ENCODE data around the gene RPL28.

- TF ChIP-seq EZH2 (IDR thresholded peaks at IDR 0.05; ENCODE audit: insufficient read depth, poor library complexity, severe bottlenecking) (no peak), EZH2phosphoT487 (IDR thresholded peaks at IDR 0.05; ENCODE audit: insufficient read depth, low read depth) (no peak)
Observed at GRCh38 chr19:55350620-55351315, 35.0 kb upstream of the RPL28 start.
